ENCODE measurements around the gene CDC73.
"Not testable (repeated sequence)": the region's sequence is repeated elsewhere in the genome, so short reads cannot be mapped to it uniquely, and the experiment has no call there.

CDC73 gene

DNA sequence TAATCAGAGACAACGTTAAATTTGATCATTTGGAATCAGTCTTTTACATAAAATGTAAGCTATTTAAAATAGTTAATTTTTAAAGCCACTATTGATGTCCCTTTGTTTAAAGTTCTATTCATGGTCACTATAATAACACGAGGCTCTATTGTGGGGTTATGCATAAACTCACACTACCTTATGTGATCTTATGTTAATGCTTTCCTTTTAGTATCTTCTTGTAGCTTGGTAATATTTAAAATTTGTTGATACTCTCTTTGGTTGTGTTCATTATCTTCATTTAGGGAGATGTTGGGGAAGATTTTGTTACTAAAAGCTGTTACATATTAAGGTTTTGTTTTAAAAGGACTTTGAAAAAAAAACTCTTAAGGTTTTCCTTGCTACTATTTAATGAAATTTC lies 63.4 kb downstream of the CDC73 start:
- Histone ChIP-seq H3K4me3 (ENCODE audit: low read length) (no peak overlapping the region), H4K20me1 (ENCODE audit: insufficient read depth, low read length) (peaks cover 9% of the 10 kb centered on the region; the same call in 1 of the 2 replicates), H3K79me2 (ENCODE audit: low read length) (peaks cover 78% of the 10 kb centered on the region), H3F3A (ENCODE audit: insufficient read depth, low read length) (0 out of 2 replicates have a peak, but pooled peaks cover 3% of the 10 kb centered on the region), H3K4me2 (ENCODE audit: low read depth, low read length) (no peak overlapping the region), H2AFZ (ENCODE audit: low read length) (no peak overlapping the region), H3K9me2 (replicated peaks; ENCODE audit: insufficient read depth, low read length) (no peaks in the 10 kb centered on the region), H3K36me3 (replicated peaks; ENCODE audit: insufficient read depth, low read length) (no peaks in the 10 kb centered on the region), H3K27ac (ENCODE audit: low read length) (no peak overlapping the region), H3K9ac (ENCODE audit: low read length) (no peak overlapping the region), H3K9me3 (replicated peaks; ENCODE audit: insufficient read depth, low read length) (no peaks in the 10 kb centered on the region), H3K4me1 (ENCODE audit: low read length) (peaks cover 8% of the 10 kb centered on the region), H3K27me3 (replicated peaks; ENCODE audit: insufficient read depth, low read length) (no peaks in the 10 kb centered on the region)
- no peak for DNase-seq
- TF ChIP-seq EZH2 (optimal IDR thresholded peaks at IDR 0.05; ENCODE audit: low read depth, low read length) (no peak), EZH2phosphoT487 (IDR thresholded peaks at IDR 0.05; ENCODE audit: low read length) (no peak)
- TF ChIP-seq, protein P1, sequence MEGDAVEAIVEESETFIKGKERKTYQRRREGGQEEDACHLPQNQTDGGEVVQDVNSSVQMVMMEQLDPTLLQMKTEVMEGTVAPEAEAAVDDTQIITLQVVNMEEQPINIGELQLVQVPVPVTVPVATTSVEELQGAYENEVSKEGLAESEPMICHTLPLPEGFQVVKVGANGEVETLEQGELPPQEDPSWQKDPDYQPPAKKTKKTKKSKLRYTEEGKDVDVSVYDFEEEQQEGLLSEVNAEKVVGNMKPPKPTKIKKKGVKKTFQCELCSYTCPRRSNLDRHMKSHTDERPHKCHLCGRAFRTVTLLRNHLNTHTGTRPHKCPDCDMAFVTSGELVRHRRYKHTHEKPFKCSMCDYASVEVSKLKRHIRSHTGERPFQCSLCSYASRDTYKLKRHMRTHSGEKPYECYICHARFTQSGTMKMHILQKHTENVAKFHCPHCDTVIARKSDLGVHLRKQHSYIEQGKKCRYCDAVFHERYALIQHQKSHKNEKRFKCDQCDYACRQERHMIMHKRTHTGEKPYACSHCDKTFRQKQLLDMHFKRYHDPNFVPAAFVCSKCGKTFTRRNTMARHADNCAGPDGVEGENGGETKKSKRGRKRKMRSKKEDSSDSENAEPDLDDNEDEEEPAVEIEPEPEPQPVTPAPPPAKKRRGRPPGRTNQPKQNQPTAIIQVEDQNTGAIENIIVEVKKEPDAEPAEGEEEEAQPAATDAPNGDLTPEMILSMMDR (IDR thresholded peaks at IDR 0.05; ENCODE audit: low read length) = no peak

DNA sequence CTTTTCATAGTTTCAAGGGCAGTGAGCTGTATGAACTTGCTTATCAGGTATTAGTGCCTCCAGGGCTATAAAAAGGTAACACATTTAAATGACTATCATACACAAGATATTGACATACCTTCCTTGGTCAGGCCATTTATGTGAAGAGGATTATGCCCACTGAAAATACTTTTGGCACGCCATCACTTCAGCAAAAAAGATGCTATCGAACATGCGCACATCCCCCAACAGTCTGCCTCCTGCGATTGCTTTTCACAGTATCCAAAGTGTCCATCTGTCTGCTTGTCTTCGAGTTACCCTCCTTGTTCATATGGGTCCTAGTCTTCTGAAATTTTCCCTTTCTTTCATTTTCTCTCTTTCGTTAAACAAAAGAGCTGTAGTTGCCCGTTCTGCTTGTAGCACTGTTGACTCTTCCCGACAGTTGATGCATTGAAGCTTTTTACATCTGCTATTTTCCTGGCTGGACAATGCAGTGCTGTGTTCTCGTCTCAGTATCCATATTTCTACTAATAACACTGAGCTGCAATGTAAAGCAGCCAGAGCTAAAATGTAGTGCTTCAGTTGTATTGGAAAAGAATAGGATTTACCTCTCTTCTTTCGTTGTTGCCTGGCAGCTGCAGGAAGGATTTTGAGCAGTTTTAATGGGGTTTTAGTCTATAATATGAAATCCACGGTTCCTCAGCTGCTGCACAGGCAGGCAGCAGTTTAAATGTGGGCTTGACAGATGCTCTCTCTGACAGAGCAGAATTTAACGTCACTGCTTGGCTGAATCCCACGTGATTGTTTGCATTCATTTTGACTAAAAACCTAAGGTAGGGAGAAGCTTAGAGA lies 64.3 kb downstream of the CDC73 start, which contains the start of gene B3GALT2:
Gene B3GALT2 (minus strand): TSS at position 713 of the 831 bp plus-strand sequence. CDS start 5,051 bp downstream, outside the sequence.
- Histone ChIP-seq H3K4me1 (ENCODE audit: low read length) (peaks cover 14% of the 10 kb centered on the region), H3K27ac (ENCODE audit: low read length) (no peak within 1 kb of the TSS), H2AFZ (ENCODE audit: low read length) (no peak within 1 kb of the TSS), H3K36me3 (replicated peaks; ENCODE audit: insufficient read depth, low read length) (no peaks in the 10 kb centered on the region), H4K20me1 (ENCODE audit: insufficient read depth, low read length) (peaks cover 9% of the 10 kb centered on the region; the same call in 1 of the 2 replicates), H3K79me2 (ENCODE audit: low read length) (peaks cover 80% of the 10 kb centered on the region), H3K4me2 (ENCODE audit: low read depth, low read length) (no peak within 1 kb of the TSS), H3K4me3 (ENCODE audit: low read length) (no peak within 1 kb of the TSS), H3K9me2 (replicated peaks; ENCODE audit: insufficient read depth, low read length) (no peaks in the 10 kb centered on the region), H3F3A (ENCODE audit: insufficient read depth, low read length) (0 out of 2 replicates have a peak, but pooled peaks cover 3% of the 10 kb centered on the region), H3K27me3 (replicated peaks; ENCODE audit: insufficient read depth, low read length) (no peaks in the 10 kb centered on the region), H3K9me3 (replicated peaks; ENCODE audit: insufficient read depth, low read length) (no peaks in the 10 kb centered on the region), H3K9ac (ENCODE audit: low read length) (no peak within 1 kb of the TSS)
- no peak for DNase-seq
- no peak for TF ChIP-seq EZH2phosphoT487 (IDR thresholded peaks at IDR 0.05; ENCODE audit: low read length)
- TF ChIP-seq EZH2 (optimal IDR thresholded peaks at IDR 0.05; ENCODE audit: low read depth, low read length) = no peak
- TF ChIP-seq, protein P1 (IDR thresholded peaks at IDR 0.05; ENCODE audit: low read length) = no peak

DNA sequence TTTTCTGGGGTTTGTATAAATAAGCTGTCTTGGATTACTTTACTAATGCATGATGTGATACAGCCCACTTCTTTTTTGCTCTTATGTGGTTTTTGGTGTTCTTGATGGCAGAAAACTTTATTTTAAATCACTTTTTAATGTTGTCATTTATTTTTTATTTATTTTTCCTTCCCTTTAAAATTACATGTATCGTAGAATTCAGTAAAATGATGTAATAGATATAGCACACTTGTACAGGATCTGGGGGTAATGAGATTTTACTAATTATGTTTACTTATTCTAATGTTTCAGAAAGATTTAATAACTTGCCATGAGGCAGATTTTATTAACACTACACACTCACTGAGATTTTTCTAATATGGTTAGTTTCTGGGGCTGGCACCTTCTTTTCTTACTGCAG lies 65.3 kb downstream of the CDC73 start:
- Histone ChIP-seq H3F3A (ENCODE audit: insufficient read depth, low read length) (no peaks in the 10 kb centered on the region), H2AFZ (ENCODE audit: low read length) (no peak overlapping the region), H3K27ac (ENCODE audit: low read length) (no peak overlapping the region), H4K20me1 (ENCODE audit: insufficient read depth, low read length) (peaks cover 9% of the 10 kb centered on the region; the same call in 1 of the 2 replicates), H3K79me2 (ENCODE audit: low read length) (peaks cover 83% of the 10 kb centered on the region), H3K36me3 (replicated peaks; ENCODE audit: insufficient read depth, low read length) (no peaks in the 10 kb centered on the region; the same call in 1 of the 2 replicates), H3K9me3 (replicated peaks; ENCODE audit: insufficient read depth, low read length) (no peaks in the 10 kb centered on the region), H3K9me2 (replicated peaks; ENCODE audit: insufficient read depth, low read length) (no peaks in the 10 kb centered on the region), H3K4me1 (ENCODE audit: low read length) (peaks cover 14% of the 10 kb centered on the region), H3K4me3 (ENCODE audit: low read length) (no peak overlapping the region), H3K4me2 (ENCODE audit: low read depth, low read length) (no peak overlapping the region), H3K27me3 (replicated peaks; ENCODE audit: insufficient read depth, low read length) (no peaks in the 10 kb centered on the region), H3K9ac (ENCODE audit: low read length) (no peak overlapping the region)
- DNase-seq = no peak
- TF ChIP-seq EZH2 (optimal IDR thresholded peaks at IDR 0.05; ENCODE audit: low read depth, low read length) (no peak), EZH2phosphoT487 (IDR thresholded peaks at IDR 0.05; ENCODE audit: low read length) (no peak)
- TF ChIP-seq, protein P1 (IDR thresholded peaks at IDR 0.05; ENCODE audit: low read length) = no peak

DNA sequence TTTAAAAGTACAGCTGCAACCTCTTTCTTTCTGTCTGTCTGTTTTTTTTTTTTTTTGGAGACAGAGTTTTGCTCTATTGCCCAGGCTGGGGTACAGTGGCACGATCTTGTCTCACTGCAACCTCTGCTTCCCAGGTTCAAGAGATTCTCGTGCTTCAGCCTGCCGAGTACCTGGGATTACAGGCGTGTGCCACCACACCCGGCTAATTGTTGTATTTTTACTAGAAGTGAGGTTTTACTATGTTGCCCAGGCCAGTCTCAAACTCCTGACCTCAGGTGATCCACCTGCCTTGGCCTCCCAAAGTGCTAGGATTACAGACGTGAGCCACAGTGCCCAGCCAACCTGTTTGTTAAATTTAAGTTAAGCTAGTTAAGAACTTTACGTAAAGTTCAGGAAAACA lies 67.1 kb downstream of the CDC73 start:
- Histone ChIP-seq H3K79me2 (ENCODE audit: low read length) (peaks cover 88% of the 10 kb centered on the region), H3K4me1 (ENCODE audit: low read length) (peaks cover 14% of the 10 kb centered on the region)
- not testable (repeated sequence) for H3K36me3 ChIP-seq (replicated peaks; ENCODE audit: insufficient read depth, low read length); H3K27me3 ChIP-seq (replicated peaks; ENCODE audit: insufficient read depth, low read length); H3K9me2 ChIP-seq (replicated peaks; ENCODE audit: insufficient read depth, low read length); H4K20me1 ChIP-seq (ENCODE audit: insufficient read depth, low read length); H3K4me2 ChIP-seq (ENCODE audit: low read depth, low read length); H3K9ac ChIP-seq (ENCODE audit: low read length); H3K9me3 ChIP-seq (replicated peaks; ENCODE audit: insufficient read depth, low read length); H3K4me3 ChIP-seq (ENCODE audit: low read length); DNase-seq; H3K27ac ChIP-seq (ENCODE audit: low read length); H3F3A ChIP-seq (ENCODE audit: insufficient read depth, low read length); H2AFZ ChIP-seq (ENCODE audit: low read length)

Measured in MM.1S (cell line).